GM12873 (cell line): ENCODE data around the gene MSX1.

ENCODE experiments used
- TF ChIP-seq, protein P1 (sequence below): IDR thresholded peaks from 2 replicates; pipeline ENCODE4 v1.5.1; 2012; ENCODE audit warnings: low read depth, mild to moderate bottlenecking, moderate library complexity, low read length, control low read depth; ENCODE audit not compliant: insufficient read depth; ENCODE audit errors: missing control alignments

MSX1 gene

DNA sequence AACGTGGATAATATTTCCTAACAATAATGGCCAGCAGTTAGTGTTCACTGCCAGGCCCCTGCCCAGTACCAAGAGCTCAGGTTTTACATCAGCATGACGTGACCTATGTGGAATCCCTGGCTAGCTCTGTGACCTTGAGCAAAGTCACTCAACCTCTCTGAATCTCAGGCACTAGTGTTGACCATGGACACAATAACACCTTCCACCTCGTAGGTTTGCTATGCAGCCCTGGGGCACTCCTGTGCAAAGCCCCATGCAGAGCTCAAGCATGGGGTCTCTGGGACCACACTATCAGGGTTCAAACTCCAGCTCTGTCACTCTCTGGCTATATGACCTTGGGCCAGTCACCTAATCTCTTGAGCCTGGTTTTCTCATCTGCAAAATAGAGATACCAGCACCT, 38.7 kb upstream of the MSX1 start:
- TF ChIP-seq, protein P1, sequence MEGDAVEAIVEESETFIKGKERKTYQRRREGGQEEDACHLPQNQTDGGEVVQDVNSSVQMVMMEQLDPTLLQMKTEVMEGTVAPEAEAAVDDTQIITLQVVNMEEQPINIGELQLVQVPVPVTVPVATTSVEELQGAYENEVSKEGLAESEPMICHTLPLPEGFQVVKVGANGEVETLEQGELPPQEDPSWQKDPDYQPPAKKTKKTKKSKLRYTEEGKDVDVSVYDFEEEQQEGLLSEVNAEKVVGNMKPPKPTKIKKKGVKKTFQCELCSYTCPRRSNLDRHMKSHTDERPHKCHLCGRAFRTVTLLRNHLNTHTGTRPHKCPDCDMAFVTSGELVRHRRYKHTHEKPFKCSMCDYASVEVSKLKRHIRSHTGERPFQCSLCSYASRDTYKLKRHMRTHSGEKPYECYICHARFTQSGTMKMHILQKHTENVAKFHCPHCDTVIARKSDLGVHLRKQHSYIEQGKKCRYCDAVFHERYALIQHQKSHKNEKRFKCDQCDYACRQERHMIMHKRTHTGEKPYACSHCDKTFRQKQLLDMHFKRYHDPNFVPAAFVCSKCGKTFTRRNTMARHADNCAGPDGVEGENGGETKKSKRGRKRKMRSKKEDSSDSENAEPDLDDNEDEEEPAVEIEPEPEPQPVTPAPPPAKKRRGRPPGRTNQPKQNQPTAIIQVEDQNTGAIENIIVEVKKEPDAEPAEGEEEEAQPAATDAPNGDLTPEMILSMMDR = no peak

DNA sequence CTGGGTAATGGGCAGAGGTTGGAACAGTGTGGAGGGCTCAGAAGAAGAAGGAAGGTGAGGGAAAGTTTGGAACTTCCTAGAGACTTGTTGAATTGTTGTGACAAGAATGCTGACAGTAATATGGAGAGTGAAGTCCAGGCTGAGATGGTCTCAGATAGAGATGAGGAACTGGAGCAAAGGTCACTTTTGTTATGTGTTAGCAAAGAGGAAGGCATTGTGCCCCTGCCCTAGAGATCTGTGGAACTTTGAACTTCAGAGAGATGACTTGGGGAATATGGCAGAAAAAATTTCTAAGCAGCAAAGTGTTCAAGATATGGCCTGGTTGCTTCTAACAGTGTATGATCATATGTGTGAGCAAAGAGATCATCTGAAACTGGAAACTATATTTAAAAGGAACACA, 37.9 kb upstream of the MSX1 start:
- TF ChIP-seq, protein P1 = no peak

DNA sequence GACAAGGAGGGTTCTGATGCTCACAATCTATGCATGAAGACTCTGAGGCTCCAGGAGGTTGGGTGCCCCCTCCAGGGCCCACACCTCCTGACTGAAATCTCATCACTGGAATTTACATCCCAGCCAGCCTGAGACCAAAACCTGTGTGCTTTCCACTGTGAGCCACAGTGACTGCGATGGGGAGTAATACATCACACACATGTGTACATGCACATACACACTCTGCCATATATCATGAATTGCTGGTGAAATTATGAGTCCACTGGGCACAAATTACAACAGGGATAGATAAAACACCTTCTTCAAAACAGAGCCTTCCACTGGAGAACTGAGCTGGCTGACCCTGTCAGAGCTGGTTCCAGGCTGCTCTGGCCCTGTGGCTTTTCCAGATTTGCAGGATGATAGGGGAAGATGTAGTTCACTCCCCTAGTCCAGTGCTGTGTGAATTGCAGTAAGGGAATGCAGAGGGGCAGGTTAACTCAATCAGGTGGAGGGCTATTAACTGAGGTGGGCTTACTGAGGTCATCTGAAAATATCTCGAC, 35.8 kb upstream of the MSX1 start:
- TF ChIP-seq, protein P1 = no peak

DNA sequence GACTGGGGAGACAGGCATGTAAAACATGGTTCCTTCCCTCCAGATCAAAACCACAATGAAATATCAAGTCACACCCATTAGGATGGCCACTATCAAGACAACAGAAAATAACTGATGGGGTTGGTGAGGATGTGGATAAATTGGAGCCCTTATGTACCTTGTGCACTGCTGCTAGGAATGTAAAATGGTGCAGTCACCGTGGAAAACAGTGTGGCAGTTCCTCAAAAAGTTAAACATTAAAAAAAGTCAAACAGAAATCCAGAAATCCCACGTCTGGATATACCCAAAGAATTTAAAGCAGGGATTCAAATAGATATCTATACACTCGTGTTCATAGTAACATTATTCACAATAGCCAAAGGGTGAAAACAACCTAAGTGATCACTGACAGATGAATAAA, 35.2 kb upstream of the MSX1 start:
- TF ChIP-seq, protein P1 = no peak

DNA sequence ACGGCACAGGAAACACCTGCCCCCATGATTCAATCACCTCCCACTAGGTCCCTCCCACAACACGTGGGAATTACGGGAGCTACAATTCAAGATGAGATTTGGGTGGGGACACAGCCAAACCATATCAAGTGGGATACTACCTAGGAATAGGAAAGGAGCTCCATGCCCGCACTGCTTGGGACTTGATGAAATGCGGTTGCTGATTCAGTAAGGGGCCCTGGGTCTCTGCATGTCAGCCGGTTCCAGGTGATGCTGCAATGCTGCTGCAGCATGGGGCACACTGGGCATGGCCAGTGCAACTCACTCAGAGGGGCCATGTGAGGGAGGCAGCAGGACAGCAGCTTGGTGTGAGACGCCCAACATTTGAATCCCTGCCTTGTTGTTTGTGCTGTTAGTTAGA, 34.0 kb upstream of the MSX1 start:
- TF ChIP-seq, protein P1 = no peak

DNA sequence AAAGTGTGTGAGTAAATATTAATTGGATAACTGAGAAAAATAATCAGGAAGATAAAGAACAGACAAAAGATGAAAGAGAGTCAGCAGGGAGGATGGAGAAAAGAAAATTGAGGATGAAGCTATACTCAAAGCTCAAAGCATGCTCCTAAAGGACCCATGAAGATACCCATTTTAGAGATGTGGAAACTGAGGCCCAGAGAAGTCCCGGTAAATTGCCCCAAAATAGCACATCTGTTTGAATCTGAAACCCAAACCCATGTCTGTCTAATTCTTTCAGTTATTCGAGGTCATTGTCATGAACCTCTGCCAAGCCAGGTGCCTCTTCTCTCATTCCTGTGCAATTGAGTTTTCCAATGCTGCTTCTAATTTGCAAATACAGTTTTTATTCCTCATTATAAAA, 29.6 kb upstream of the MSX1 start:
- TF ChIP-seq, protein P1 = no peak

DNA sequence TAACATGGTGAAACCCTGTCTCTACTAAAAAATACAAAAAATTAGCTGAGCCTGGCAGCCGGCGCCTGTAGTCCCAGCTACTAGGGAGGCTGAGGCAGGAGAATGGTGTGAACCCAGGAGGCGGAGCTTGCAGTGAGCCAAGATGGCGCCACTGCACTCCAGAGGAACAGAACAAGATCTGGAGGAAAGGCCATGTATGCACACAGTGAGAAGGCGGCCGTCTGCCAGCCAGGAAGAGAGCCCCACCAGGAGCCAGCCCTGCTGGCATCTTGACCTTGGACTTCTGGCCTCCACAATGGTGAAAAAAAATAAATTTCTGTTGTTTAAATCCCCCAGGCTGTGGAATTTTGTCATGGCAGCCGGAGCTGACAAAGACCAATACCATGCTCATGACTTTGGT, 28.2 kb upstream of the MSX1 start:
- TF ChIP-seq, protein P1 = no peak

DNA sequence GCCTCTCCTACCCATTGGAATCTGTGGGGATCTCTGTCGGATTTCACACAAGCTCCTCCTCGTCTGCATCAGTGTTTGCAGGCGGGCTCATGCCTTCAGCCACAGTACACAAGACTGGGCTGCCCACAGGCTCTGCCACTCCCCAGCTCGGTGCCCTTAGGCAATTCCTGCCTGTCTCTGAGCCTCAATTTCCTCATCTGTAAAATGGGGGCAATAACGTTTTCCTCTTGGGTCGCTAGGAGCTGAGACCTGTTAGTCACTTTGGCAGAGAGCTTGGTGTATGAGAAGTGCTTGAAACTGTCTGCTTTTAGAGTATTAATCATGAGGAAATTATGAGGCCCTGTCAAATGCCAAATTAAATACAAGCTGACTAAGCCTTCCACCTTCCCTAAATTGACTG, 27.6 kb upstream of the MSX1 start:
- TF ChIP-seq, protein P1 = no peak
